ENCODE data around the gene TTC12. TPM values are rescaled to one million over a fixed set of nuclear protein-coding genes. Genes with fewer than 3 reads are reported as not detected.

Gene TTC12
- total RNA-seq, 1 experiment from 2014 or later, result 7.6 TPM

DNA sequence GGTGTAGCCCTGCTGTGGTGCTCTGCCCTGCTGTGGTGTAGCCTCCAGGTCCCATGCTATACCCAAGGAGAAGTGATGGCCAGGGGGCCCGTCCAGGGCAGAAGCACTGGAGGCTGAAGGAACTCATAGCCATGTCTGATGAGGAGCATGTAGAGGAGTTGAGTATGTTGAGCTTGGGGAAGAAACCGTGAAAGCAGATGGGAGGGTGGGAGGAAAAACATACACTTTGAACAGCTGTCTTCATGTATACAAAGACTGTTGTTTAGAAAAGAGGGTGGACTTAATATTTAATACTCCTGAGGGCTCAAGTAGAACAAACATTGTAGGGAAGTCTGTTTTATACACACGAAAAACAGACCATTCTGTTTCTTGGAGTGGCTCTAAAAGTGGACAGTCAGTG, 26.6 kb upstream of the TTC12 start (continued):
- no peak for TF ChIP-seq TP53 (CRISPR knock-in tag; IDR thresholded peaks at IDR 0.05)
- no peak for TF ChIP-seq RORB (CRISPR knock-in tag; IDR thresholded peaks at IDR 0.05)

DNA sequence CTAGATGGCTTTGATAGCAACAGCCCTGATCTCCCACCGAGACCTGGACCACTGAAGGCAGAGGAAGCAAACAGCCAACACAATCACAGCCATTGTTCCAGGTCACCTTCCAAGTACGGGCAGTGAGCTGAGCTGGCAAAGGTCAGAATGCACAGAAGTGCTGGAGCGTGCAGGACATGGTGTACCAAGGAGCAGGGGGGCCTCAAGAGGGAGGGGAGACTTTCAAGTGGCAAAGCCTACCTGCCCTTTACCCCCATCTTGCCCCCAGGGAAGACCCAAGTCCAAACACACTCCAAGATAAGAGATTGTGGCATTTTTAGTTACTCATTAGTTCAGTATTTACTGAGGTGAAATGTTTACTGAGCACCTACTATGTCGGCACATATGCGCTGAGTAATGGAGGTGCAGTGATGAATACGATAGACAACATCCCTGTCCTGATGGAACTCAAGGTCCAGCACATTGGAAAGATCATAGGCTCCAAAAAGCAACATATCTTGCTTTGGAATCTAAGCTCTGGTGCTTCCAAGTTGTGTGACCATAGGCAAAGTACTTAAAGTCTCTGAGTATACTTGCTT, 26.0 kb upstream of the TTC12 start:
- Mint-ChIP-seq H3K27me3 (ENCODE audit: low read depth) (no peaks in the 10 kb centered on the region; the same call in 1 of the 2 replicates), H3K9me3 (peaks cover 4% of the 10 kb centered on the region; the same call in 1 of the 2 replicates), H3K4me1 (peaks cover under 1% of the 10 kb centered on the region), H3K27ac (no peak overlapping the region), H3K4me3 (no peak overlapping the region), H3K36me3 (no peaks in the 10 kb centered on the region)
- CTCF ChIA-PET, result interaction anchor here (1.6 to 4.2 kb wide), 6 partner anchors 242 to 942 kb away, joined by 3 to 65 read pairs (median 10); no protein-coding TSS in a partner anchor
- no peak for ATAC-seq
- TF ChIP-seq, protein P1, sequence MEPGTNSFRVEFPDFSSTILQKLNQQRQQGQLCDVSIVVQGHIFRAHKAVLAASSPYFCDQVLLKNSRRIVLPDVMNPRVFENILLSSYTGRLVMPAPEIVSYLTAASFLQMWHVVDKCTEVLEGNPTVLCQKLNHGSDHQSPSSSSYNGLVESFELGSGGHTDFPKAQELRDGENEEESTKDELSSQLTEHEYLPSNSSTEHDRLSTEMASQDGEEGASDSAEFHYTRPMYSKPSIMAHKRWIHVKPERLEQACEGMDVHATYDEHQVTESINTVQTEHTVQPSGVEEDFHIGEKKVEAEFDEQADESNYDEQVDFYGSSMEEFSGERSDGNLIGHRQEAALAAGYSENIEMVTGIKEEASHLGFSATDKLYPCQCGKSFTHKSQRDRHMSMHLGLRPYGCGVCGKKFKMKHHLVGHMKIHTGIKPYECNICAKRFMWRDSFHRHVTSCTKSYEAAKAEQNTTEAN (CRISPR knock-in tag; IDR thresholded peaks at IDR 0.05), result no peak
- no peak for TF ChIP-seq JAZF1 (CRISPR knock-in tag; IDR thresholded peaks at IDR 0.05)
- TF ChIP-seq ZBTB21 (CRISPR knock-in tag; IDR thresholded peaks at IDR 0.05; ENCODE audit: borderline replicate concordance), result no peak
- TF ChIP-seq, protein P2, sequence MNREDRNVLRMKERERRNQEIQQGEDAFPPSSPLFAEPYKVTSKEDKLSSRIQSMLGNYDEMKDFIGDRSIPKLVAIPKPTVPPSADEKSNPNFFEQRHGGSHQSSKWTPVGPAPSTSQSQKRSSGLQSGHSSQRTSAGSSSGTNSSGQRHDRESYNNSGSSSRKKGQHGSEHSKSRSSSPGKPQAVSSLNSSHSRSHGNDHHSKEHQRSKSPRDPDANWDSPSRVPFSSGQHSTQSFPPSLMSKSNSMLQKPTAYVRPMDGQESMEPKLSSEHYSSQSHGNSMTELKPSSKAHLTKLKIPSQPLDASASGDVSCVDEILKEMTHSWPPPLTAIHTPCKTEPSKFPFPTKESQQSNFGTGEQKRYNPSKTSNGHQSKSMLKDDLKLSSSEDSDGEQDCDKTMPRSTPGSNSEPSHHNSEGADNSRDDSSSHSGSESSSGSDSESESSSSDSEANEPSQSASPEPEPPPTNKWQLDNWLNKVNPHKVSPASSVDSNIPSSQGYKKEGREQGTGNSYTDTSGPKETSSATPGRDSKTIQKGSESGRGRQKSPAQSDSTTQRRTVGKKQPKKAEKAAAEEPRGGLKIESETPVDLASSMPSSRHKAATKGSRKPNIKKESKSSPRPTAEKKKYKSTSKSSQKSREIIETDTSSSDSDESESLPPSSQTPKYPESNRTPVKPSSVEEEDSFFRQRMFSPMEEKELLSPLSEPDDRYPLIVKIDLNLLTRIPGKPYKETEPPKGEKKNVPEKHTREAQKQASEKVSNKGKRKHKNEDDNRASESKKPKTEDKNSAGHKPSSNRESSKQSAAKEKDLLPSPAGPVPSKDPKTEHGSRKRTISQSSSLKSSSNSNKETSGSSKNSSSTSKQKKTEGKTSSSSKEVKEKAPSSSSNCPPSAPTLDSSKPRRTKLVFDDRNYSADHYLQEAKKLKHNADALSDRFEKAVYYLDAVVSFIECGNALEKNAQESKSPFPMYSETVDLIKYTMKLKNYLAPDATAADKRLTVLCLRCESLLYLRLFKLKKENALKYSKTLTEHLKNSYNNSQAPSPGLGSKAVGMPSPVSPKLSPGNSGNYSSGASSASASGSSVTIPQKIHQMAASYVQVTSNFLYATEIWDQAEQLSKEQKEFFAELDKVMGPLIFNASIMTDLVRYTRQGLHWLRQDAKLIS (CRISPR knock-in tag; IDR thresholded peaks at IDR 0.05; ENCODE audit: borderline replicate concordance), result no peak
- no peak for TF ChIP-seq HMGA2 (CRISPR knock-in tag; IDR thresholded peaks at IDR 0.05)
- TF ChIP-seq SMAD4 (CRISPR knock-in tag; IDR thresholded peaks at IDR 0.05), result no peak
- TF ChIP-seq, protein P3, sequence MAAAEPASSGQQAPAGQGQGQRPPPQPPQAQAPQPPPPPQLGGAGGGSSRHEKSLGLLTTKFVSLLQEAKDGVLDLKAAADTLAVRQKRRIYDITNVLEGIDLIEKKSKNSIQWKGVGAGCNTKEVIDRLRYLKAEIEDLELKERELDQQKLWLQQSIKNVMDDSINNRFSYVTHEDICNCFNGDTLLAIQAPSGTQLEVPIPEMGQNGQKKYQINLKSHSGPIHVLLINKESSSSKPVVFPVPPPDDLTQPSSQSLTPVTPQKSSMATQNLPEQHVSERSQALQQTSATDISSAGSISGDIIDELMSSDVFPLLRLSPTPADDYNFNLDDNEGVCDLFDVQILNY (CRISPR knock-in tag; IDR thresholded peaks at IDR 0.05), result no peak
- TF ChIP-seq, protein P4, sequence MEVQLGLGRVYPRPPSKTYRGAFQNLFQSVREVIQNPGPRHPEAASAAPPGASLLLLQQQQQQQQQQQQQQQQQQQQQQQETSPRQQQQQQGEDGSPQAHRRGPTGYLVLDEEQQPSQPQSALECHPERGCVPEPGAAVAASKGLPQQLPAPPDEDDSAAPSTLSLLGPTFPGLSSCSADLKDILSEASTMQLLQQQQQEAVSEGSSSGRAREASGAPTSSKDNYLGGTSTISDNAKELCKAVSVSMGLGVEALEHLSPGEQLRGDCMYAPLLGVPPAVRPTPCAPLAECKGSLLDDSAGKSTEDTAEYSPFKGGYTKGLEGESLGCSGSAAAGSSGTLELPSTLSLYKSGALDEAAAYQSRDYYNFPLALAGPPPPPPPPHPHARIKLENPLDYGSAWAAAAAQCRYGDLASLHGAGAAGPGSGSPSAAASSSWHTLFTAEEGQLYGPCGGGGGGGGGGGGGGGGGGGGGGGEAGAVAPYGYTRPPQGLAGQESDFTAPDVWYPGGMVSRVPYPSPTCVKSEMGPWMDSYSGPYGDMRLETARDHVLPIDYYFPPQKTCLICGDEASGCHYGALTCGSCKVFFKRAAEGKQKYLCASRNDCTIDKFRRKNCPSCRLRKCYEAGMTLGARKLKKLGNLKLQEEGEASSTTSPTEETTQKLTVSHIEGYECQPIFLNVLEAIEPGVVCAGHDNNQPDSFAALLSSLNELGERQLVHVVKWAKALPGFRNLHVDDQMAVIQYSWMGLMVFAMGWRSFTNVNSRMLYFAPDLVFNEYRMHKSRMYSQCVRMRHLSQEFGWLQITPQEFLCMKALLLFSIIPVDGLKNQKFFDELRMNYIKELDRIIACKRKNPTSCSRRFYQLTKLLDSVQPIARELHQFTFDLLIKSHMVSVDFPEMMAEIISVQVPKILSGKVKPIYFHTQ (CRISPR knock-in tag; IDR thresholded peaks at IDR 0.05), result no peak
- TF ChIP-seq NR3C1 (CRISPR knock-in tag; conservative IDR thresholded peaks at IDR 0.05; ENCODE audit: low read depth), result no peak
- no peak for DNase-seq (ENCODE audit: low spot score)
- POLR2A ChIA-PET, result no interaction called here

DNA sequence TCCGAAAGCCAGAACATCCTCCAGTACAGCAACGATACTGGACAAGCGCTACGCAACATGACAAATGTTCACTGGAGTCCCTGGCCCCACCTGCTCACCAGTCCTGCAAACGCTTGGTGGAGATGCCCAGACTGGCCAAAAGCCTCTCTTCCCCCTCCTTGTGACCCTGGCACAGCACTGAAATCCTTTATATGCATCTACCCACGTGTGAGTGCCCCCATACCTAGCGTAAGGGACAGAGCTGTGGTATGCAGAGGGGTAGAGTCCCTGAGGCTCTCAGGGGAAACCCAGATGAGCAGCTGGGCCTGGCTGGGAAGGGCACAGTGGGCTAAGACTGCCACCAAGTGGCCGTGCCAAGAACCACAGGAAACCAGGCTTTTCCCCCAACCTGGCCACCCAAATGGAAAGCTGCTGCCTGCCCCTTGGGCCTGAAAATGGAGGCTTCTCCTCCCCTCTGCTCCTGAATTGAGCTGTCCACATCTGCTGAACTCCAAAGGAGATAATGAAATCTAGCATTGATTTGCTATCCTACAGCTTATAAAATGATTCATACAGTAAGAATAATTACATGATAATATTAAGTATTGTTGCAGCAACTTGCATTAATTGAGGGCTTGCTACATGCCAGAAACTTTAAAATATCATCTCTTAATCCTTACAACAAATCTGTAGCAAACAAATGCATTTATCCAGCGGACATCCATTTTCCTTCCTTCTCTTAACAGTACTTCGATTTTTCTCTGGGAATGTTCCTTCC, 24.8 kb upstream of the TTC12 start:
- no peaks in the 10 kb centered on the region for H3K36me3 Mint-ChIP-seq
- peak; percentile 81 for DNase-seq (ENCODE audit: low spot score)
- no peak overlapping the region for H3K27ac Mint-ChIP-seq
- ChIA-PET POLR2A (interaction anchor here (0.7 kb wide), 1 partner anchor 701 kb away, joined by 3 read pairs; no protein-coding TSS in a partner anchor), CTCF (interaction anchor here (0.6 to 4.2 kb wide), 92 partner anchors 9 to 1070 kb away, joined by 3 to 65 read pairs (median 4); partner anchors contain the start of genes ANKK1, NCAM1 and TTC12)
- no peak for TF ChIP-seq ESRRA (CRISPR knock-in tag; IDR thresholded peaks at IDR 0.05; ENCODE audit: borderline replicate concordance)
- TF ChIP-seq, protein P5, sequence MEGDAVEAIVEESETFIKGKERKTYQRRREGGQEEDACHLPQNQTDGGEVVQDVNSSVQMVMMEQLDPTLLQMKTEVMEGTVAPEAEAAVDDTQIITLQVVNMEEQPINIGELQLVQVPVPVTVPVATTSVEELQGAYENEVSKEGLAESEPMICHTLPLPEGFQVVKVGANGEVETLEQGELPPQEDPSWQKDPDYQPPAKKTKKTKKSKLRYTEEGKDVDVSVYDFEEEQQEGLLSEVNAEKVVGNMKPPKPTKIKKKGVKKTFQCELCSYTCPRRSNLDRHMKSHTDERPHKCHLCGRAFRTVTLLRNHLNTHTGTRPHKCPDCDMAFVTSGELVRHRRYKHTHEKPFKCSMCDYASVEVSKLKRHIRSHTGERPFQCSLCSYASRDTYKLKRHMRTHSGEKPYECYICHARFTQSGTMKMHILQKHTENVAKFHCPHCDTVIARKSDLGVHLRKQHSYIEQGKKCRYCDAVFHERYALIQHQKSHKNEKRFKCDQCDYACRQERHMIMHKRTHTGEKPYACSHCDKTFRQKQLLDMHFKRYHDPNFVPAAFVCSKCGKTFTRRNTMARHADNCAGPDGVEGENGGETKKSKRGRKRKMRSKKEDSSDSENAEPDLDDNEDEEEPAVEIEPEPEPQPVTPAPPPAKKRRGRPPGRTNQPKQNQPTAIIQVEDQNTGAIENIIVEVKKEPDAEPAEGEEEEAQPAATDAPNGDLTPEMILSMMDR (IDR thresholded peaks at IDR 0.05), result peak; percentile 86
- H3K9me3 Mint-ChIP-seq, result peaks cover 4% of the 10 kb centered on the region; the same call in 1 of the 2 replicates
- H3K4me3 Mint-ChIP-seq, result no peak overlapping the region
- no peaks in the 10 kb centered on the region; the same call in 1 of the 2 replicates for H3K27me3 Mint-ChIP-seq (ENCODE audit: low read depth)
- H3K4me1 Mint-ChIP-seq, result peaks cover 5% of the 10 kb centered on the region
- ATAC-seq, result peak; percentile 98
